GM18858 (cell line): ENCODE data around the gene NUP93.

ENCODE experiments used
- ATAC-seq: cut with Tn5 transposase; IDR thresholded peaks from one replicate; pipeline ENCODE4 v1.9.1; 2021; ENCODE audit not compliant: unreplicated experiment

The NUP93 gene

DNA sequence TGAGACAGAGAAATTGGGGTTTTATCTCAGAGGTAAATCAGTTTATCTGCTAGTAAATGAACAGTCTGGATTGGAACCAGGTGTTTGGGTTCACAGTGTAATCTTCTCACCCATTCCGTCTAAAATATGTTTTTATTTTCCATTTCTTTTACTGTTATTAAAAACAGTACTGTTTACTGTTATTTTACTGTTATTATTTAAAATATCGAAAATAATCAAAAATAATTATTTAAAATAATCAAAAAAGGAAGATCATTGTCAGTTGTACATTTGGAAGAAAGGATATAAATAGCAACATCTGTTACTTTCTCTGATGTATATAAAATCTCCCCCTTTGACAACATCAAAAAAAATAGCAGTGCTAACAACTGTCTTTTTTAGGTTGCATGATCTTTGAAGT, 11.5 kb downstream of the NUP93 start:
- no peak for ATAC-seq

DNA sequence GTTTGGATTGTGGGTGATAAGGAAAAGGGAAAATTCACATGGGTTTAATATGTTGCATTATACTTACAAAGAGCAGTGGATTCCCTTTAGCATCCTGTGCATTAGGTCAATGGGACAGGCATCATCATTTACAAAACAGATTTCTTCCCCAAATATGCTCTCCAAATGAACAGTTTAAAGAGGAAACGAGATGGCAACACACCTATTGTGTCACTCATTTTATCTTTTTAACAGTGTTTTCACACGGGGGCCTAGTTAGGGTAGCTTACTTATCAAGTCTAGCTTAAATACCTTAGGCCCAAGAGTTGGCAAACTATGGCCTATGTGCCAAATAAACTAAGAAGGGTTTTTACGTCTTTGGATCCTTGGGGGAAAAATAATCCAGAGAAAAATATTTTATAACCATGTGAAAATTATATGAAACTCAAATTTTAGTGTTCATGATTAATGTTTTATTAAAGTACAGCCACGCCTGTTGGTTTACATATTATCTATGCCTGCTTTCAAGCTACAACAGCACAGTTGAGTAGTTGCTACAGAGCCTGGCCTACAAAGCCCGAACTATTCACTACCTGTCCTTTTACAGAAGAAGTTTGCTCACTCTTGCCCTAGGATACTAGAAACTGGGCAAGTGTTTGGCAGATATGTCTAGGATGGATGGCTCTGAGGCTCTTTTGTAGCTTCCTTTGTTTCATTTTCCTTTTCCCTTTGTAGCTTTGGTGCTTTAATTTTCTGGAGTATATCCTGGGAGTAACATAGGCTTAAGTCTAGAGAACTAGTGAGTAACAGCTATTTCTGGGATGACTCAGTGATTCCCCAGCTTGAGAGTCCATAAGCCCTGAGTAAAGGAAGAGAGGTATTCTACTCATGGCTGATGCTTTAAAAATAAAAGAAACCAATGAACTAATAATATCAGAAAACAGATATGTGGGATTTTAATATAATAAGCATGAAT, 12.4 kb downstream of the NUP93 start:
- no peak for ATAC-seq

DNA sequence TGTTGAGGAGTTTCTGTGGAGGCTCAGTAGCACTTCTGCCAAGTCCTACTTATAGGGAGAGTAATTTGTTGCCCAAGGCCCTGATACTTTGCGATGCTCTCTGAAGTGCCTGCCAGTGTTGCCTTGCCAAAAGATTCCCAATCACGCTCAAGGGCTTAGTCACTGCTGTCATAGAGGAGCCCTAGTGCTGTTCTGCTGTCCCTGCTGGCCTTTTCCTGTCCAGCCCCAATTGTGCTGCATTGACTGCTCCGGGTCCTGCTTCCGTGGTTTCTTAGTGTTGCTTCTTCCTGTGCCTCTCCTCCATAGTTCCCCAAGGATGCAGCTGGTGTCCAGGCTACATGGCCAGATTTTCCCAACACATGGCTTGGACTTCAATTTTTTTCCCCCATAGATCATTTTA, 13.9 kb downstream of the NUP93 start:
- no peak for ATAC-seq

DNA sequence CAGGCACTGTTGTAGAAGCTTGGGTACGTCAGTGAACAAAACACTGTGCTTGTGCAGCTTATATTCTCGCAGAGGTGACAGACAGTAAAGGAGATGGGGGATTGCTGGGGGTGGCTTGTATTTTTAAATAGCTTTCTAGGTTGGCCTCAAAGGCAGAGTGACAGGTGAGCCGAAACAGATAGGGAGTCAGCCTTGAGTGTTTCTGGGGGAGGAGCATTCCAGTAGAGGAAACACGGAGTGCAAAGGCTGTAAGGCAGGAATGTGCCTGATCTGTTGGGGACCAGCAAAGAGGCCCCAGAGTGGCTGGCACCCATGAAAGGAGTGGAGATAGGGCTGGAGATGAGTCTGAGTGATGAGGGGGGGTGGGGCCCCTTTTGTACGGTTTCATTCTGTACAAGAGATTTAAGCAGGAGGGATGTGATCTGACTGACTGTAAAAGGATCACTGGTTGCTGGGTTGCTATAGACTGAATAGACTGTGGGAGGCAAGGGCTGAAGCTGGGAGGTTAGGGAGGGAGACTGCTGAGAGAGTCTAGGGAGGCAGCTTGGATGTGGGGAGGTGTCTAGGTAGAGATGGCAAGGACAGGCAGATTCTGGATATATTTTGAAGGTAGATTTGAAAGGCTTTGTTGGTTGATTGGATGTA, 15.2 kb downstream of the NUP93 start:
- ATAC-seq = no peak

DNA sequence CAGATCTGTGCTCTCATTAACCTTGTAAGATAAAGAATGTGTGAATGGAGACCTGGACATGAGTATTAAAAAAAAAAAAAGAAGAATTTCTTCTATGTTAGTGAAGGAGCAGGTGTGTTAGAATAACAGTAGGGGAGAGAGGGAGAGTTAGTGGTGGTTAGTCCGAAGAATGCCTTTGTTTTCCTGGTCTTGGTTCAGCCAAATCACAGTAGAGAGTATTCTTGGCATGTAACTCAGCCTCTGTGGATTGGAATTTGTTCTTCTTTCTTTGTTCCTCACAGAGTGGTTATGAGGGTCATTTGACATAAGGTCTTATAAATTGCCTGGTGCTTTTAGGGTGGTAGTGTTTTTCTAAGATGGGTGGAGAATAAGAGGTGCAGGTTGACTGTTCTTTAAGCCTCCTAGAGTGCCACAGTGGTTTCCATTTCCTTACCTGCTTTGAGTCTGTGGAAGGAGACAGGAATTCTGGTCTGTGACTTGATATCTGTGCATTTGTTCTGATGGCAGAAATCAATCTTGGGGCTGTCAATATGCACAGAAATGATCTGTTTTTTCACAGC, 17.6 kb downstream of the NUP93 start:
- no peak for ATAC-seq

DNA sequence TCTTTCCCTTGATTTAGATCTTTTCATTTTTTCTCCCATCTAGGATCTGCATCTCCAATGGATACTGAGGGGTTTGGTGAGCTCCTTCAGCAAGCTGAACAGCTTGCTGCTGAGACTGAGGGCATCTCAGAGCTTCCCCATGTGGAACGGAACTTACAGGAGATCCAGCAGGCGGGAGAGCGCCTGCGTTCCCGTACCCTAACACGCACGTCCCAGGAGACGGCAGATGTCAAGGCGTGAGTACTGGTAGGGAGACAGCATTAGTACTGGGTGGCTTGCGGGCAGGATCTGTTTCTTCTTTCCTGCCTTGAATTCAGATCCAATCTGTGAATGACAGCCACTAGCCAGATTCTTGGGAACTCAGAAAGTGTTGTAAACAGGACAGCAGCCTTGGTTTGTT, 18.3 kb downstream of the NUP93 start:
- no peak for ATAC-seq

DNA sequence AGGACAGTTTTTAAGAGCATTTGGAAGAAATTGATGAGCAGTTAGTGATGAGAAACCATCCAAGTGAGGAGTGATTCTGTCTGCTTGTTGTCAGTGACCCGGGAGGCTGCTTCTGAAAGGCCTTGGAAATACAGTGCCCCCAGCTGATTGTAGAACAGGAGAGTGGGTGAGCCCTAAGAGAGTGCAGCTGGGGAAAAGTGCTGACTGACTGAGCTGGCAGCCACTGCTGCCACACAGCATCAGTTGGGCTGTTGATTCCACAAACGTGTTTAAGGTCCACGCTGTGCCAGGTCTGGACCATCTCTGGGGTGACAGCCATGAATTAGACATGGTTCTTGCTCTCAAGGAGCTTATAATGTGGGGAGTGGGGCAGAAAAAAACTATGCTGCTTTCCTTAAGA, 18.9 kb downstream of the NUP93 start:
- ATAC-seq = no peak

DNA sequence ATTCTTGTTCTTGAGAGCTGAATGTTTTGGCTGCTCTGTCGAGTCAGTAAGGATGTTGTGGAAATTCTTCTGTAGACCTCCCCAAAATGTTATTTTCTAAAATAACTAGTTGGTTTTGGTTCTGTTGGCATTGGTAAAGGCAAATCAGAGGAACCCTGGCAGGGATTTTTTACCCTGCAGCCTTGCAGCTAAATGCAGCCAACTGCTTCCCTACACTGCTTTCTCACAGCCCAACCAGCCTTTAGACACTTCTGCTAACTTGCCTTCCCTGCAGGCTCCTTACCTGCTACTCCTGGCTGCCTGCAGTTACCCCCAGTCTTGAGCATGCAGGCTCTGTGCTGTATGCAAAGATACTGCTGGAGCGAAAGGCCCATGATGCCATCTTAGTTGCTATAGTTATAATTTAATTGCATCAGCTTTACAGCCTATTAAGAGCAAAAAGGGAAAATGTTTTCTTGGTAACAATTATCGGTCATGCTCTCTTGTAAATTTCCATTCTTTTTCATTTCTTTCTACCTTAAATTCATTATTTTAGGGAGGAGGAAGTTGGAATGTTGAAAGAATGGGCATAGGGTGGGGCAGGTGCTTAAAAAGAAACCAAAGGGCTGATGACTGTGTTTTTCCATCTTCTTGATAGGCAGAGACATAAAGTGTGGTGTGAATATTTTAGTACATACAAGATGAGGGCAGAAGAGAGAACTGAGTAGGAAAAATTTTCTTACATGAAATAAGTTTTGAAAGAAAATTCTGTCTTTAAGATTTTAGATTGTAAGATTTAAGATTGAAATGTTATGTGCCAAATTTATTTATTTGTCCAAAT, 20.0 kb downstream of the NUP93 start:
- no peak for ATAC-seq

DNA sequence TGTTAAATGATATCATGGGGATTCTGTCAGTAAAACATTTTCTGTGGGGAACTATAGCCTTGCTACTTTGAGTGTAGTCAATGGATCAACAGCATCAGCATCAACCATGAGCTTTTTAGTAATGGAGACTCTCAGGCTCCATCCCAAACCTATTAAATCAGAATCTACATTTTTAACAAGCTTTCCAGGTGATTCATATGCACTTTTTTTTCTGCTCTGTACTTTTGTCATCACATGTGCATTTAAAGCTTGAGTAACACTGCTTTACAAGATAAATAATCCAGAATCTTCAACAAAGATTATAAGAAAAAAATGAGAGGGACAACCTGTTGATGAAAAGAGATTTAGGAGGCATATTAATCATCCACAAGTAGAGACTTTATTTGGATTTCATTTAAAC, 23.5 kb downstream of the NUP93 start:
- ATAC-seq = no peak

DNA sequence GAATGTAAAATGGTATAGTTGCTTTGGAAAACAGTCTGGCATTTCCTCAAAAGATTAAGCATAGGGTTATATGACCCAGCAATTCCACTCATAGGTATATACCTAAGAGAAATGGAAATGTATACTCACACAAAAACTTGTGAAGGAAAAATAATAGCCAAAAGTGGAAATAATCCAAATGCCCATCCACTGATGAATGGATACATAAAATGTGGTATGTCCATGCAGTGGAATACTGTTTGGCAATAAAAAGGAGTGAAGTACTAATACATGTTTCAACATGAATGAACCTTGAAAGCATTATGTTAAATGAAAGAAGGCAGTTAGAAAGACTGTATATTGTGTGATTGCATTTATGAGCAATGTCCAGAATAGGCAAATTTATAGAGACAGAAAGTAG, 25.1 kb downstream of the NUP93 start:
- no peak for ATAC-seq

DNA sequence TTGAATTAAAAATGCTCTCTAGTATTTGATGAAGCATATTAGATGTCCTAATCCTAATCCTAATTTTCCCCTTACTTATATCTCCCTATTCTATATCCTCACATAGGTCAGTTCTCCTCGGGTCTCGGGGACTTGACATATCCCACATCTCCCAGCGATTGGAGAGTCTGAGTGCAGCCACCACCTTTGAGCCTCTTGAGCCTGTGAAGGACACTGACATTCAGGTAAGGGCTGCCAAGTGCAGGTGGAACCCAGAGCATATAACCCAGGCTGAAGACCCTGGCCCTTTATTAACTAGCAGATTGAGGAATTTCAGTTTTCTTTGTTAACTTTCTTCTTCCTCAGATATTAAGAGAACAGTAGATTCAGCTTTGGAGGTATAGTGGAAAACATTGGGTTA, 28.5 kb downstream of the NUP93 start:
- no peak for ATAC-seq

DNA sequence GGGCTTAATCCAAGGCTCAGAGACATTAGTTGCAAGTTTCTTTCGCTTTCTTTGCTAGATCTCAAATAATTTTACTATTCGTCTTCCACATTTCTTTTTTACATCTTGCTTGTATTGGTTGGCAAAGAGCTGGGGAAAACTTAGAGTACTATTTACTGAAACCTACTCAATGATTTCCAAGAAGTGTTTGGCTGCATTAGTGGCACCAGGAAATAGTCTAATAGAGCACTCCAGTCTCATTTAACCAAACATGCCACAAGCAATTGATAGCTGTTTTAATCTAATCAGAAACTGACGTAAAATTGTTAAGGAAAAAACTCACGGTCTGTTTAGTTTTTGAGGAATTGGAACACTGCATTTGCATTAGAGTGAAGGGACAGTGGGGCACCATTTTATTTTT, 29.0 kb downstream of the NUP93 start:
- no peak for ATAC-seq

DNA sequence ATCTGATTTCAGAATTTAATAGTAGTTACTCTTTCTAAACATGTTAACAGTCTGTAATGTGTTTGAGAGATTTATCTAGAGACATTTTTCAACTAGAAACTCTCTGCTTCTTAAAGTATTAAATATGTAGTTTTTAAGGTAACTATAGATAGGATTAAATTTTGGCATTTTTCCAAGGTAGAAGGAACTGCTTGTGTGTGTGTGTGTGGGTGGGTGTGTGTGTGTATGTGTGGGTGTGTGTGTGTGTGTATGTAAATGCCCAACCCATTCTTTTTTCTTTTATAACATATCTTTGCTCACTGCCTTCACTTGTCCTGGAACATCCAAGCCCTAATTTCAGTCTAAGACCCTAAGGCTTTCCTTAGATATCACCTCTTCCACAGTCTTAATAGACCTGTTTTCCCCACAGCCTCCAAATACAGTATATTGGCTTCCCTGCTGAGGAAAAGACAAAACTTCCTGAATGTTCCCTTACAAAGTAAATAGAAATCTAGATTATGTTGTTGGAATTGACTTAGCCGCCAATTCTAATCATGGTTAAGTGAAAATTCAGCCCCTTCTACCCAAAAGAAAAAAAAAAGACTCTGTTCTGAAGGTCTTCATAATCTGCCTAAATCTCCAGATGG, 33.5 kb downstream of the NUP93 start:
- ATAC-seq = no peak

DNA sequence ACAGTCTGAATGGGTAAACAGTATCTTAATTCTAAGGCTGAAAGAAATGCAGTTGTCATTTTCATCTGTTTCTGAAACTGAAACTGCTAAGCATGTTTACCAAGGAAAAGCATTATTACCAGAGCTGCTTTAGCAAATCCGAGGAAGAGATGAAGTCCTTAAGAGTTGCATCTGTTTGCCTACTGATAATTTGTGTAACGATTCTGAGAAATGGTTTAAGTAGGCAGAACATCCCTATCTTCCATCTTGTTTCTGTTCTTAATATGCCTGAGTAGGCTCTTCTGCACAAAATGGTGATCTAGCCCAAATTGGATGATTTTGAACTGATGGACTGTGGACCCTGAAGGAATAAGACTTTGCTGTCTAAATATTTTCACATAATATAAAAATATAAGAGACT, 34.9 kb downstream of the NUP93 start:
- no peak for ATAC-seq

DNA sequence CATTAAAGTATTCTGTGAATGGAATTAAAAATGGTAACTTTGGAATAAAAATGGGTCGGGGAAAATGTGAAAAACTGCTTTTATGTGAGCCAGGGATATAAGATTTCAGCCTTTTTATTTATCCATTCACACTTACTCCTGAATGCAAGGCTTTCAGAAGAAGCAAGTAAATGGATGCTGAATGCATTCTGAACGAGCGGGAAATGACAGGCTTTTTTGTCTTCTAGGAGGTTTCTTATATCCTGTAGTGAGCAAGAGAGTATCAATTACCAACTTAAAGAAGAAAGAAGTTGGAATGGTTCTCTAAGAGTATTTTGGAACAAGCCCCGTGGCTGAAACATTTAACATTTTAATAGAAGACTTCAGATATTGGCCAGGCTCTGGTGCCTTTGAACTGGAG, 36.0 kb downstream of the NUP93 start:
- ATAC-seq = no peak

DNA sequence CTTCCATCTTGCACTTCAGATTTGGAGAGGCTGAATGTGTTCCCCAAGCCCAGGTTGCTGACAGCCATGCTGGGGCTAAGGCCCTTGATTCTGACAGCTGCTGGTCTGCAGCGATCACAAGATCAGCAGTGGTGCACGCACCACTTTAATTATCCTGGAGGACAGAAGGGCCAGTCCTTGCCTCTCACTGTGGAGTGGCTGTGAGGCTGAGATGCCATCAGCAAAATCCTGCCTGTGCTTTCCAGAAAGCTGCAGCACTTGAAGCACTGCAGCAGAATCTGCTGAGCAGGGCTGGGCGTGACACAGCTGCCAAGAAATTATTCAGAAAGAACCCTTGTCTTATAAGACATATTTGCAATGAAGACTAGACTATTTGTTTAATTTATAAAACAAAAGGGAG, 37.1 kb downstream of the NUP93 start:
- ATAC-seq = no peak

DNA sequence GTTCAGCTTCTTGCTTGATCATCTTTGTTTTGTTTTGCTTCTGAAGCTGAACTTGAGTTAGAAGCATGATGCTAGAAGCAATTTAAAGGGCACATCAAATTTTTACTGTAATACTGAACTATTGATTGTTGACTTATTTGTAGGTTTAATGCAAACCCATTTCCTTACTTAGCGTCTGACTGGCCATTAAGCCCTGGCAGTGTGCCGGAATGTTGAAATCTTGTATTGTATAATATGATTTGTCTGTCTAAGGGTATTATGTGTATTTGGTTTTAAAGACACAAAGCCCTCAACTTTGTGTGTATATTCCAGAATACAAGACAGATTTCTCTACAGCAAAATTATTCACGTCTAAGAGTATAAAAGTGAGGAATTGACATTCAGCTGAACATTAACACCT, 39.7 kb downstream of the NUP93 start:
- no peak for ATAC-seq

DNA sequence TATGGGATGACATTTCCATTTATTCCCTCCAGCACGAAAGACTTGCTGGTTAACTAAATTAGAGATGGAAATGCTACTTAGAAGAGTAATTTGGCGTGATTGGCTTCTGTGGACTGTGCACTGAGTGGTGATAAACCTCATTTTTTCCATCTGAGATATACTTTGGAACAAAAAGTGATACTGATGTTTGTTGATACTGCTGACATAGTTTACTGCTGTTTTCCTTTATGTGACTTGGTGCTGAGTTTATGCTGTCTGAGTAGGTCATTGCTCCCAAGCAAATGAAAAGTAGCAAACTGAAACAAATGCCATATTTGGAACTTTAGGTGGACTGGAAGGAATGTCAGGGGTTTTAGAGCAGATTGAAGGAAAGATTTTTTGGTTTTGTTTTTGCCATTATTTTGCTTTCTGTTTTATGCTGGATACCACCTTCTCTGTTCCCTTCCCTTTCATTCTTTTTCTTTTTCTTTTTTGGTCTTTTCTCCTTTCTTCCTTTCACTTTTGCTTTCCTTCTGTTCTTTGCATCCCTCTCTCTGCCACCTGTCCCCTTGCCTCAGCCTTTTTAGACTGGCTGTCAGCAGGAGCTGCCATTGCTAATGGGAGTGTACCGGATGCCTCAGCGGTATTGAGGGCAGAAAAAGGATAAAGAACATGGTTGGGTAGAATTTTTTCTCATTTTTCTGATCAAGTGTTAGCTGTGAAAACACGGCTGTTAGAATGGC, 41.8 kb downstream of the NUP93 start:
- no peak for ATAC-seq

DNA sequence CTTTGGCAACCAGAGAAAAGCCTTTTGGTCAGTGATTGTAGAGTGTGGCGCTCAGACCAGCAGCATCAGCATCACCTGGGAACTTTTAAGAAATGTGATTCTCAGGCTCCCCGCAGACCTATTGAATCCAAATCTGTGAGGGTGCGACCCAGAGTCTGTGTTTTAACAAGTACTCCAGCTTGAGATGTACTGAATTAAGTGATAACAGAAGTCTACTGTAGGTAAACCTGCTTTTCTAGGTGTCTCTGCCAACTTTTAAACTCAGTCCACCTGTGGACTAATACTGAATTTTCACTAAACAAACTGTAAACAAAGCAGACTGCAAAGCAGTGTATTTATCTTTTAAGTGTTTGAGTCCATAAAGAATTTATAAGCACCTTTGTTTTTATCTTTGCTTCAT, 43.6 kb downstream of the NUP93 start:
- ATAC-seq = no peak

DNA sequence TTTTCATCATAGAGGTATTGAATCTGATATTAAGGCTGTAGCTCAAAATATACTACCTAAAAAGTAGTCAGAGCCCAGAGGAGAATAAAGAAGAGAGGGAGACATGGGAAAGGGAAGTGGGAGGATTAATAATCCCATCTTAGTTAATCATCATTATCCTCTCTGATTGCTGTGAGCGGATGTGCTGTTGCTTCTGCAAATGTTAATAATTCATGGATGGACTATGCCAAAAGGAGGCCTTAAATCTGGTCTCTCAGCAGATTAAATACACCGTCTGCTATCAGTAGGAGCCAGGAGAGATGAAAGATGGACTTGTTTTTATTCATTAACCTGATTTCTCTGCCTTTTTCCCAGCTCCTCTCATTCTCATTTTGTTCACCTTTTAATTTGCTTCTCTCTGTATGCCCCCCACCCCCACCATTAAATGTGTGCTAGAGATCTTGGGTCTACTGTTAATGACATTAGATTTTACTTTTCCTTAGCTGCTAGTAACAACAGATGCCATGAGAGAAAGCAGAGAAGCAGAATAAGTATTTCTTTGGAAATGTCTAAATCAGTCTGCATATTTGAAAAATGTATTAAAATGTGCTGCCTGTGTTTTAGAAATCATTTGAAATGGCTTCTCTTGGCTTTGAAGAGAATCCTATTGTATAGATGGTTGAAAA, 44.2 kb downstream of the NUP93 start:
- no peak for ATAC-seq
